Measurements from ENCODE around the gene FAM174C.
"Not testable (repeated sequence)": the region's sequence is repeated elsewhere in the genome, so short reads cannot be mapped to it uniquely, and the experiment has no call there.

The FAM174C gene

GRCh38 chr19:1307755-1308303 is 32.5 kb downstream of the FAM174C start:
- no peak for DNase-seq

GRCh38 chr19:1308718-1309117 is 33.4 kb downstream of the FAM174C start:
- DNase-seq = no peak

GRCh38 chr19:1309977-1310852 is 34.9 kb downstream of the FAM174C start:
- DNase-seq = no peak

- no peak for DNase-seq
Measured at GRCh38 chr19:1310853-1311180, 35.5 kb downstream of the FAM174C start.

DNA sequence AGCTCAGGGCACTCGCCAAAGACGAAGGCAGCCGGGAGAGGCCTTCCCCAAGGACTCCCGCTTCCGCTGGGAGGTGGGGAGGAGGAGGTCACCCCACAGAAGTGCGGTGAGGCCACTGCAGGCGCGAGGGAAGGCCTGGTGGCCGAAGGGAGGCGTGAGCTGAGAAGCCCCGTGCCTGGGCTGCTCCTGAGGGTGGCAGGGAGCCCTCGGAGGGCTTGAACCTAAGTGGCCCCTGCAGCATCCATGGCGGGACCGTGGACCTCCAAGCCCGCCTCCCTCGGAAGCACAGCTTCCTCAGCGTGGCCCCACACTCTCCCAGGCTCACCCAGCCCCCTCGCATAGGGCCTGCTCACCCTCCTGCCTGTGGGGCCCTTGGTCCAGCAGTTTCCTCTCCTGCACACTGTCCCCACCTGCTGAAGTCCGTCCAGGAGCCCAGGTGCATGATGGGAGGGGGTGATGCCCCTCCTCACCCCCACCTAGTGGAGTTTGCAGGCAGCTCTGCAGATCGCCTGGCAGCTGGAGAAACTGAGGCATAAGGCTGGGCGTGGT is 36.3 kb downstream of the FAM174C start:
- DNase-seq = no peak

- DNase-seq = no peak
Measured at GRCh38 chr19:1312767-1313694, 37.7 kb downstream of the FAM174C start.

DNA sequence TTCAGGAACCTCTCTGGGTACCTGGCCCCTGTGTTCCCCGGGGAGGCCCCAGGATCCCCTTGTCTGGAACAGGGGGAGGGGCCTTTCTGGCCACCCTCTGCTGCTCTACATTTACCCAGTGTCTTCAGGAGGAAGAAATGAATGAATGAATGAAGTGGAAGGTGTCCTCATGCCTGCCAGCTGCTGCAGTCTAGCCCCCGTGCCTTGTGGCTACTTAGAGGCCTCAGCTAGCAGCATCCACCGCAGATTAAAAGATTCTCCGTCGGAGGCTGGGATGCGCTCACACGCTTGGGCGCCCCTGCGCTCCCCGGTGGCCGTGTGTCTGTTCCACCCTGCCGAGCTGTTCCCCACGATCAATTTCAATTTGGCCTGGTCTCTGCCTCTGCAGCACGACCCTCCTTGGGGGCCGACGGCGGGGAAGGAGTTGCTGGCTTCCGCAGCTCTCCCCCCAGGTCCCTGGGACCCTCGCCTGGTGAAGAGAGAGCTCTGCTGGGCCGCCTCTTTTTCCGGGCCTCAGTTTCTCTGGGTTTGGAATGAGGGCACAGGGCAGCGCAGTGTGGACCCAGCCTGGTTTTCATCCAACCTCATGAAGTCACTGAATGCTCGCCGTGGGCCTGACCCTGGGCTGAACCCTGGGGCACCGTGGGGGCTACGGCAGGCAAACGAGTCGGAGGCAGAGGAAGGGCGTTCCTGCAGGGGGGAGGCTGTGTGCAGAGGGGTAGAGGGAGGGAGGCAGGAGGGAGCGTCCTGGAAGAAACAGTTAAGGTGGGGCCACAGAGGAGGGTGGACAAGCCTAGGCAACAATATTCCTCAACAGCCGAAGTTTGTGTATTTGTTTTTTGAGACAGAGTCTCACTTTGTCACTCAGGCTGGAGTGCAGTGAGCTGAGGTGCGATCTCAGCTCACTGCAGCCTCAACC is 38.6 kb downstream of the FAM174C start:
- no peak for DNase-seq

GRCh38 chr19:1315470-1316166 is 40.3 kb downstream of the FAM174C start:
- DNase-seq = peak; percentile 61

DNA sequence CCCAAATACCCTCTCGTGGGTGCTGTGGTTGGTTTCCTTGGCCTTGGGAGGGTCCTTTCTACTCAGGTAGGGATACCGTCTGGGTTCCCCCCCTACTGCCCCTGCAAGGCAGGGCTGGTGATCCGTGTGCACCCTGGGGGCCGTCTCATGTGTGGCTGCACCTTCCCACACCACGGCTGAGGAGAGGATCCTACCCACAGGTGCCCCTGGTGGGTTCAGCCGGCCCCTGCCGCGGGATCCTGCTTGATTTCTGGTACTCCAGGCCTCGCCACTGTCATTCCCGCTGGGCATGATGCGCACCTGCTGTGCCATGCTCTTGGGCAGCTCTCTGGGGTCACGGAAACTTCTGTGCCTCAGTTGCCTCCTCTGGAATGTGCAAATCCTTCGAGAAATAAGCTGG is 41.1 kb downstream of the FAM174C start:
- no peak for DNase-seq

- no peak for DNase-seq
Measured at GRCh38 chr19:1317274-1318003, 42.1 kb downstream of the FAM174C start.

DNA sequence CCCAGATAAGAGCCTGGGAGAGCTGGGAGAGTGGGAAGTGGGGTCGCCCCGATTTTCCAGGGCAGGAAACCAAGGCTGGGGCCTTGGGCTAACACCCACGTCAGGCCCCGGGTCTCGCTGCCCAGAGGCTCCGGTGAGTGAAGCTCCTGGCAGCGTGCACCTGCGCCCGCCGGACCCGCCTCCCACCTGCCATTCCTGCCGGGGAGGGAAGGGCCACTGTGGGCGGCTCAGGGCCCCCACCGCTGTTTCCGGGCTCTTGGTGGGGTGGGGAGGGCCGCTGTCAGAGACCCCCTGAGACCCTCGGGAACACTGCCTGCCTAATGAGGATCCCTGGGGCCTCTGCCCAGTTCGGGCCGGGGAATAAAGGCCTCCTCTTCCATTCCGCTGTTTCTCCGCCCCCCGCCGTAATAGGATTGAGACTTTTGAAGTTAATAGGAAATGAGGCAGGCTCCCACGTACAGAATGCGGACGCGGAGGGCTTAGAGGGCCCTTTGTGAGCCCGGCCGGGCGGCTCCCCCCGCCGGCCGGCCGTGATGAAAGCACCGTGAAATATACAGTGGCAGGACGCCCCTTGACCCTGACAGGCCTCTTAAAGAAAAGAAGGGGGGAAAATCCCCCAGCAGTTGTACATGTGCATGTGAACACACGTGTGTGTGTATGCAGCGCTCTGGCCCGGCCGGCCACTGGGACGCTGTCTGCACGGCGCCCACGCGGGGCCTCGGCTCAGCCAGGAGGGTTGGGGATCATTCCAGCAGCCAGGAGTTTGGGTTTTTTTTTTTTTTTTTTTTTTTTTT is 43.5 kb downstream of the FAM174C start:
- DNase-seq = no peak

- not testable (repeated sequence) for DNase-seq
Measured at GRCh38 chr19:1320282-1320650, 44.9 kb downstream of the FAM174C start.

DNA sequence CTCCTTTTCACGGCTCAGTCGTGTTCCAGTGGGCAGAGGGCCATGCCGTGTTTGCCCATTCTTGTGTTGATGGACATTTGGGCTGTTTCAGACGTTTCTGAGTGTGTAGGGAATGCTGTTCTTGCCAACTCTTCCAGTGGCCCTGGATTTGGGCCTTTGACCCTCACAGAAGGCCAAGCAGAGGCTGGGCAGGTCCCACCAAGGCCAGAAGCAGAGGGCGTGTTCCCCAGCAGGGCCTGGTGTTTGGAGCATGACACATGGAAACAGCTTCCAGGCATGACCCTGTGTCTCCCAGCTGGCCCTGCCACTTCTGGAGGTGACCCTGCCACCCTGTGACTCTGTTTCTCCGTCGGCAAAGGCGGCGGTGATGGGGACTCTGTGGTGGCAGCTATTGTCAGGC is 46.2 kb downstream of the FAM174C start:
- DNase-seq = no peak

DNA sequence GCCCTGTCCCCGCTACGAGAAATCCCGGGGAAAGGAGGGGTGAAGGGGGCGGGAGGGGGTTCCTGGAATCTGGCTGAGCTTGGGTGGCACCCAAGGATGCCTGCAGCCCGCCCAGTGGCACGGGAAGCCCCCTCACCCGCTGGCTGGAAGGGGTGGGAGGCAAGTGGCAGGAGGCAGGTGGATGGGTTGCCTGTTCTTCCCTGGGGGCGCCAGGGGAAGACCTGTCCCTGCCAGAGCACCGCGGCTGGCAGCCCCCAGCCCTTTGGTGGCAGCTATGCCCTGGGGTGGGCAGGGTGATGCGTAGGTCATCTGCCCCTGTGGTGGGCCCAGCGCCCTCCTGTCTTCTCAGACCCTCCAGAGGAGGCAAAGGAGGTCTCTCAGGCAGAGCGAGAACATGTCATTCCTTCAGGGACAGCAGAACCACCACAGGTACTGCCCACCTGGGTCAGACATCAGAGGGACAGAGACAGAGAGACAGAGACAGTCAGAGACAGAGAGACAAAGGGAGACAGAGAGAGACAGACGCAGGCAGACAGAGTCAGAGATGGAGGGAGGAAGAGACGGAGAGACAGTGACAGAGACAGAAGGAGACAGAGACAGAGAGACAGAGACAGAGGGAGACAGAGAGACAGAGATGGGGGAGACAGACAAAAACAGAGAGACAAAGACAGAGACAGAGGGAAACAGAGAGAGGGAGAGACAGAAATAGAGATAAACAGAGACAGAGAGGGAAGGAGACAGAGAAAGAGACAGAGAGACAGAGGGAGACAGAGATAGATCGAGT is 47.1 kb downstream of the FAM174C start:
- DNase-seq = no peak

DNA sequence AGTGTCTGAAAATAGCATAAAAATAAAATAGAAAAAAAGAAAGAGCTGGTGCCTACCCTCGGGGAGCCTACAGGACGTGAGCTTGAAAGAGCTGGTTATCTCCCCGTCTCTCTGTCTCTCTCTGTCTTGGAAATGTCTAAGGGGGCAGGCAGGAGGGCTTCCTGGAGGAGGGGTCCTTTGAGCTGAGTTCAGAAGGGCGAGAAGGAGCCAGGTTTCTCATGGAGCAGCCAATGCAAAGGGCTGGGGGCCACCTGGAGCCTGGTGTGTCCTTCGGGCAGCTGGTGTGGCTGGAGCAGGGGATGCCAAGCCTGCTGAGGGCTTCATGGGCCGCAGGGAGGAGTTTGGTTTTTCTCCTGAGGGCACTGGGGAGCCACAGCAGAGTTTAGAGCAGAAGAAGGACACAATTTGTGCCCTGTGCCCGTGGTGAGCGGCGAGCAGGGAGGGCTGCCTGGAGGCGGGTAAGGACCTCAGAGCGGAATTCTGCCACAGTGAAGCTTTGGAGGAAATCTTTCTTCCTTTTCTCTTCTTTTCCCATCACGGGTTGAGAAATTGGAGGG is 49.0 kb downstream of the FAM174C start:
- DNase-seq = no peak

DNA sequence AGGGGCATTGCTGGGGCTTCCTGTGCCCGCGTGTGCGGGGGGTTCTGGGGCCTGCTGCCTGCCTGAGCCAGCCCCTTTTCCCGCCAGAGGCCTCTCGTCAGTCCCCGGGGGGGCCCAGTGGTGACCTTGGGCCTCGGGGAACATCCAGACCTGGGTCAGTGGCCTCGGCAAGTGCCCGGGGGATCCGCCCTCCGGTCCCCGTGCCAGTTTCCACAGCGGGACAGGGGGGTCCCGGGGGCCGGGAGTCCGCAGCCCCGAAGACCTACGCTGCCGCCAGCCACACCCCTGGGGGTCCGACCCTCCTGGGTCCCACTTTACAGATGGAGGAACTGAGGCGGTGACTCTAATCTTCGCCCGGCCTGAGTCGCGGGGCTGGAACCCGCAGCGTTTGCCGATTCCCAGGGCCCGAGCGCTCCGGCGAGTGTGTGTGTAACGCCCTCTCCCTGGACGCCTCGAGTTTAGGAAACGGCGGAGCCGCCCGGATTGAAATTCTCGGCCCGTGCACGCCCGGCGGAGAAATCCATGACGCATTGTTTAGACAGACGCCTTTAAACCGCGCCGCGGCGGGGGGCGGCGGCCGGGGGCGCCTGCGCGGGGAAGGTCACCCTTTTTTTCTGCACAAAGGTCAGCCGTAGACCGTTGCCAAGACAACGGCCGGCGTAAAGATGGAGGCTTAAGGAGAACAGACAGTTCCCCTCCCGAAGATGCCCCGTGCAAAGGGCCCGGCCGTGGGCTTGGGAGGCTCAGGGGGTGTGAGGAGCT is 49.7 kb downstream of the FAM174C start:
- peak; percentile 54 for DNase-seq

- no peak for DNase-seq
Measured at GRCh38 chr19:1325568-1326294, 50.4 kb downstream of the FAM174C start.
